ENCODE data around the gene VKORC1L1.
"Not testable (repeated sequence)": the region's sequence is repeated elsewhere in the genome, so short reads cannot be mapped to it uniquely, and the experiment has no call there.

Gene VKORC1L1

GRCh38 chr7:65938336-65938895, 65.5 kb downstream of the VKORC1L1 start:
- no peak for DNase-seq (ENCODE audit: low read depth)

GRCh38 chr7:65945787-65946186, 72.9 kb downstream of the VKORC1L1 start:
- not testable (repeated sequence) for DNase-seq (ENCODE audit: low read depth)

- no peak for DNase-seq (ENCODE audit: low read depth)
These were observed 74.0 kb downstream of the VKORC1L1 start for GRCh38 chr7:65946904-65947303.

GRCh38 chr7:65951837-65952578, 79.1 kb downstream of the VKORC1L1 start:
- DNase-seq (ENCODE audit: low read depth), result no peak

GRCh38 chr7:65953001-65953720, 80.3 kb downstream of the VKORC1L1 start:
- no peak for DNase-seq (ENCODE audit: low read depth)

- DNase-seq (ENCODE audit: low read depth), result no peak
These were observed 81.1 kb downstream of the VKORC1L1 start for GRCh38 chr7:65953890-65954450.

GRCh38 chr7:65955718-65956117, 82.8 kb downstream of the VKORC1L1 start:
- DNase-seq (ENCODE audit: low read depth), result no peak

- DNase-seq (ENCODE audit: low read depth), result no peak
These were observed 87.6 kb downstream of the VKORC1L1 start for GRCh38 chr7:65960351-65961074.

GRCh38 chr7:65962033-65962432, 89.2 kb downstream of the VKORC1L1 start:
- no peak for DNase-seq (ENCODE audit: low read depth)

- DNase-seq (ENCODE audit: low read depth), result not testable (repeated sequence)
These were observed 91.8 kb downstream of the VKORC1L1 start for GRCh38 chr7:65964671-65965070.

- no peak for DNase-seq (ENCODE audit: low read depth)
These were observed 93.3 kb downstream of the VKORC1L1 start for GRCh38 chr7:65966146-65966545.

- no peak for DNase-seq (ENCODE audit: low read depth)
These were observed 94.7 kb downstream of the VKORC1L1 start for GRCh38 chr7:65967361-65968155.

- DNase-seq (ENCODE audit: low read depth), result no peak
These were observed 95.6 kb downstream of the VKORC1L1 start for GRCh38 chr7:65968256-65969185.

- DNase-seq (ENCODE audit: low read depth), result no peak
These were observed 98.1 kb downstream of the VKORC1L1 start for GRCh38 chr7:65971021-65971420.

GRCh38 chr7:65972976-65973375, 100.1 kb downstream of the VKORC1L1 start:
- DNase-seq (ENCODE audit: low read depth), result no peak

GRCh38 chr7:65974191-65974801, 101.4 kb downstream of the VKORC1L1 start:
- DNase-seq (ENCODE audit: low read depth), result no peak

GRCh38 chr7:65974876-65975275, 102.0 kb downstream of the VKORC1L1 start:
- no peak for DNase-seq (ENCODE audit: low read depth)

GRCh38 chr7:65975814-65976445, 103.1 kb downstream of the VKORC1L1 start:
- no peak for DNase-seq (ENCODE audit: low read depth)

- no peak for DNase-seq (ENCODE audit: low read depth)
These were observed 103.9 kb downstream of the VKORC1L1 start for GRCh38 chr7:65976659-65977196.

Measured in stimulated activated CD8-positive, alpha-beta memory T cell treated with anti-CD3 and anti-CD28 coated beads, Interleukin-12 subunit alpha, Interleukin-12 subunit beta, amount 100 ng/mL, for 4 hours (primary cell).